Amniotic epithelial cell (primary cell): ENCODE results near the gene TBX10.
"Not testable (repeated sequence)": the region's sequence is repeated elsewhere in the genome, so short reads cannot be mapped to it uniquely, and the experiment has no call there.

Source experiments
- DNase-seq: peaks from one replicate; pipeline ENCODE4 v3.0.0-alpha.2; 2010; ENCODE audit warnings: low read depth

TBX10 gene

GRCh38 chr11:67615728-67616430 is 23.7 kb downstream of the TBX10 start:
- DNase-seq: no peak

- DNase-seq: peak; percentile 7
These were observed 24.5 kb downstream of the TBX10 start for GRCh38 chr11:67614730-67615714.

- DNase-seq: peak; percentile 40
These were observed 25.4 kb downstream of the TBX10 start for GRCh38 chr11:67613960-67614715.

- DNase-seq: no peak
These were observed 26.1 kb downstream of the TBX10 start for GRCh38 chr11:67613313-67613959.

- no peak for DNase-seq
These were observed 26.8 kb downstream of the TBX10 start for GRCh38 chr11:67612751-67613150.

GRCh38 chr11:67611704-67612587 is 27.6 kb downstream of the TBX10 start:
- no peak for DNase-seq

- DNase-seq: no peak
These were observed 28.4 kb downstream of the TBX10 start for GRCh38 chr11:67611165-67611564.

- DNase-seq: no peak
These were observed 29.2 kb downstream of the TBX10 start for GRCh38 chr11:67610302-67610868.

GRCh38 chr11:67609316-67609715 is 30.2 kb downstream of the TBX10 start:
- no peak for DNase-seq

GRCh38 chr11:67608486-67608885 is 31.1 kb downstream of the TBX10 start:
- DNase-seq: no peak

- no peak for DNase-seq
These were observed 32.1 kb downstream of the TBX10 start for GRCh38 chr11:67607507-67607906.

GRCh38 chr11:67606492-67607295 is 32.9 kb downstream of the TBX10 start, which contains the start of gene NDUFV1:
TSS of gene NDUFV1 (plus strand) at chr11:67606936. CDS start at chr11:67607005, 69 bp downstream.
- peak; percentile 84 for DNase-seq

GRCh38 chr11:67606093-67606491 is 33.5 kb downstream of the TBX10 start:
- no peak for DNase-seq

- DNase-seq: no peak
These were observed 34.1 kb downstream of the TBX10 start for GRCh38 chr11:67605231-67606011.

- no peak for DNase-seq
These were observed 34.7 kb downstream of the TBX10 start for GRCh38 chr11:67604815-67605214.

- DNase-seq: not testable (repeated sequence)
These were observed 35.4 kb downstream of the TBX10 start for GRCh38 chr11:67604119-67604518.

- DNase-seq: no peak
These were observed 38.5 kb downstream of the TBX10 start for GRCh38 chr11:67601098-67601497.

- no peak for DNase-seq
These were observed 39.1 kb downstream of the TBX10 start for GRCh38 chr11:67600324-67601029.
